ENCODE measurements around the gene PGP. TPM values are rescaled to one million over a fixed set of nuclear protein-coding genes. Genes with fewer than 3 reads are reported as not detected.

PGP gene
- total RNA-seq, 1 experiment from 2014 or later = 36.2 TPM

- no peak for DNase-seq
- peaks cover 8% of the 10 kb centered on the region; the same call in 1 of the 2 replicates for H3K4me1 ChIP-seq
- Mint-ChIP-seq H3K36me3 (ENCODE audit: insufficient read depth, unreplicated experiment) (peaks cover 36% of the 10 kb centered on the region), H3K27ac (ENCODE audit: unreplicated experiment) (no peak overlapping the region), H3K27me3 (ENCODE audit: insufficient read depth, unreplicated experiment) (no peaks in the 10 kb centered on the region), H3K4me3 (ENCODE audit: unreplicated experiment) (no peak overlapping the region), H3K9me3 (ENCODE audit: unreplicated experiment) (no peaks in the 10 kb centered on the region), H3K4me1 (ENCODE audit: low read depth, unreplicated experiment) (no peaks in the 10 kb centered on the region)
- H3K27me3 ChIP-seq (replicated peaks; ENCODE audit: control insufficient read depth, insufficient read depth, low read length) = no peaks in the 10 kb centered on the region
- POLR2A ChIA-PET = no interaction called here
- no peaks in the 10 kb centered on the region; the same call in 1 of the 2 replicates for H3K36me3 ChIP-seq (ENCODE audit: control insufficient read depth, insufficient read depth, low read length)
- CTCF ChIA-PET = no interaction called here
- H3K4me3 ChIP-seq (ENCODE audit: low read depth, low read length) = no peak overlapping the region
- BruUV-seq (replicated peaks) = no TSS peak
- intact Hi-C loops (cut with micrococcal nuclease; ENCODE audit: unreplicated experiment) = no loop called here
- TF ChIP-seq, protein P1, sequence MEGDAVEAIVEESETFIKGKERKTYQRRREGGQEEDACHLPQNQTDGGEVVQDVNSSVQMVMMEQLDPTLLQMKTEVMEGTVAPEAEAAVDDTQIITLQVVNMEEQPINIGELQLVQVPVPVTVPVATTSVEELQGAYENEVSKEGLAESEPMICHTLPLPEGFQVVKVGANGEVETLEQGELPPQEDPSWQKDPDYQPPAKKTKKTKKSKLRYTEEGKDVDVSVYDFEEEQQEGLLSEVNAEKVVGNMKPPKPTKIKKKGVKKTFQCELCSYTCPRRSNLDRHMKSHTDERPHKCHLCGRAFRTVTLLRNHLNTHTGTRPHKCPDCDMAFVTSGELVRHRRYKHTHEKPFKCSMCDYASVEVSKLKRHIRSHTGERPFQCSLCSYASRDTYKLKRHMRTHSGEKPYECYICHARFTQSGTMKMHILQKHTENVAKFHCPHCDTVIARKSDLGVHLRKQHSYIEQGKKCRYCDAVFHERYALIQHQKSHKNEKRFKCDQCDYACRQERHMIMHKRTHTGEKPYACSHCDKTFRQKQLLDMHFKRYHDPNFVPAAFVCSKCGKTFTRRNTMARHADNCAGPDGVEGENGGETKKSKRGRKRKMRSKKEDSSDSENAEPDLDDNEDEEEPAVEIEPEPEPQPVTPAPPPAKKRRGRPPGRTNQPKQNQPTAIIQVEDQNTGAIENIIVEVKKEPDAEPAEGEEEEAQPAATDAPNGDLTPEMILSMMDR (IDR thresholded peaks at IDR 0.05; ENCODE audit: insufficient read depth in 1 of 2, low read depth in 1 of 2, low read length in 1 of 2, severe bottlenecking in 1 of 2, unreplicated experiment in 1 of 2) = no peak
- H3K9me3 ChIP-seq = no peaks in the 10 kb centered on the region
Measured at GRCh38 chr16:2233046-2233775, 18.6 kb upstream of the PGP start.

DNA sequence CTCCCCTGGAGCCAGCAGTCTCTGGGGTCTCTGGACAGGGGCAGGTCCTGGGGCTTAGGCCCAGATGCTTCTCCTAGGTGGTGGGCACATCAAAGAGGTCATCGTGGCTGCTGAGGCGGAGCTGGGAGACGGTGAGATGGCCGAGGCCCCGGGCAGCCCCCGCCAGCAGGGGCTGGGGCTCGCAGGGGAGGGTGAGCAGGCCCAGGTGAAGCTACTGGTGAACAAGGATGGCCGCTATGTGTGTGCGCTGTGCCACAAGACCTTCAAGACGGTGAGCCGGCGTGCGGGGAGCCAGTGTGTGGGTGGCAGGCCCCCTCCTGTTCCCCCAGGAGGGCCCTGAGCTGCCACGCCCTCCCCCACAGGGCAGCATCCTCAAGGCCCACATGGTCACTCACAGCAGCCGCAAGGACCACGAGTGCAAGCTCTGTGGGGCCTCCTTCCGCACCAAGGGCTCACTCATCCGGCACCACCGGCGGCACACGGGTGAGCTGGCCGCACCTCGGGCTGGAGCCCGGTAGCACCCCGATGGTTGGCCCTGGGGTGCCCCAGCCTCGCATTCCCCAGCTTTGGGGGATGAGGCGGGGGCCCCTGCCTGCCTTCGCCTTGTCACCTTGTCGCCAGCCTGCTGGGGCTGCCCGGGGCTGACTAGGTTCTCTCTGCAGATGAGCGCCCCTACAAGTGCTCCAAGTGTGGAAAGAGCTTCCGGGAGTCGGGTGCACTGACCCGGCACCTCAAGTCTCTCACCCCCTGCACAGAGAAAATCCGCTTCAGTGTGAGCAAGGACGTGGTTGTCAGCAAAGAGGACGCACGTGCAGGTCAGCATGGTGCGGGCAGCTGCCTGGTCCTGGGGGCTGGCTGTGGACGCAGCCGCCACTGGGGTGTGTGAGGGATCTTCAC, 17.7 kb upstream of the PGP start:
- Mint-ChIP-seq H3K36me3 (ENCODE audit: insufficient read depth, unreplicated experiment) (peaks cover 30% of the 10 kb centered on the region), H3K9me3 (ENCODE audit: unreplicated experiment) (no peaks in the 10 kb centered on the region), H3K4me1 (ENCODE audit: low read depth, unreplicated experiment) (no peaks in the 10 kb centered on the region), H3K27me3 (ENCODE audit: insufficient read depth, unreplicated experiment) (no peaks in the 10 kb centered on the region), H3K4me3 (ENCODE audit: unreplicated experiment) (no peak overlapping the region), H3K27ac (ENCODE audit: unreplicated experiment) (no peak overlapping the region)
- TF ChIP-seq, protein P1 (IDR thresholded peaks at IDR 0.05; ENCODE audit: insufficient read depth in 1 of 2, low read depth in 1 of 2, low read length in 1 of 2, severe bottlenecking in 1 of 2, unreplicated experiment in 1 of 2) = no peak
- no peaks in the 10 kb centered on the region for H3K27me3 ChIP-seq (replicated peaks; ENCODE audit: control insufficient read depth, insufficient read depth, low read length)
- no peak overlapping the region for H3K4me3 ChIP-seq (ENCODE audit: low read depth, low read length)
- CTCF ChIA-PET = no interaction called here
- DNase-seq = no peak
- H3K4me1 ChIP-seq = peaks cover 8% of the 10 kb centered on the region; the same call in 1 of the 2 replicates
- POLR2A ChIA-PET = no interaction called here
- no peaks in the 10 kb centered on the region for H3K9me3 ChIP-seq
- intact Hi-C loops (cut with micrococcal nuclease; ENCODE audit: unreplicated experiment) = no loop called here
- no TSS peak for BruUV-seq (replicated peaks)
- no peaks in the 10 kb centered on the region; the same call in 1 of the 2 replicates for H3K36me3 ChIP-seq (ENCODE audit: control insufficient read depth, insufficient read depth, low read length)

DNA sequence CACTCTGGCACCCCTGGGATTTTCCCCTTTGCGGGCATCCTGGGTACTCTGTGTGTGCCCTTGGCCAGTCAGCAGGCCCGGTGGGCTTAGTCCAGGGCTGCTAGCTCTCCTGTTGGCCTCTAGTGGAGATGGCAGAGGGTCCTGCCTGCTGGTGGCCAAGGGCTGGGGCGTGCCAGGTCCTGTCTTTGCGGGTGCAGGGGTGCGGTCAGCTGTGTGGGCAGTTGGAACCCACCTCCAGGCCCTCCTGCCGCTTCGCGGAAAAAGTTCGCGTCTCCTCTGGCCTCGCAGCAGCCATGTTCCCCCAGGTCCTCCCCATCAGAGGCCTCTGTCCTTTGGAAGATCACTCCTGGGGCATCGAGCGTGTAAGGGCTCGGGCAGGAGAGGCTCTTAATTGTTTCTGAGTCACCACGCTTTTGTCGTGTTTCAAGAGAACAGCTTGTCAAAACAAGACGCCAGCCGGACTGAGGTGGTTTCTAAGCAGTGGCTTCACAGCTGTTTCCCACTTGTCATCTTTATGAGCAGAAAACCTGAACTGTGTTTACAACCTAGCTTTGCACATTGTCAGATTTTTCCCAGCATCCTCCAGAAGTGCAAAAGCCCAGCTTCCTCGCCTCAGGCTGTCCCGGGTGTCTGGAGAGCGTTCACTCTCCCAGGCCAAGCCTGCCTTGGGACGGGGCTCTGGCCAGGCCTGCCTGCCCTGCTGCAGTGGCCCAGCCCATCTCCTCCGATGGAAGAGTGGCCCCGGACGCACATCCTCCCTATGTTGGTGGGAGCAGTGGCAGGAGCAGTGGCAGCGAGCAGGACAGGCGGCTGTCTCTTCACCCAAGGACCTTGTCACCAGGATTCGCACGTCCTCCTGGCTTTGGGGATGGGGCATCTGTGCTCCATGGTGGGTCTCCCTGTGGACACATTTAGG, 16.6 kb upstream of the PGP start:
- POLR2A ChIA-PET = no interaction called here
- BruUV-seq (replicated peaks) = no TSS peak

More for the DNA sequence above, 16.6 kb upstream of the PGP start:
- no peak overlapping the region for H3K4me3 ChIP-seq (ENCODE audit: low read depth, low read length)
- CTCF ChIA-PET = no interaction called here
- TF ChIP-seq, protein P1 (IDR thresholded peaks at IDR 0.05; ENCODE audit: insufficient read depth in 1 of 2, low read depth in 1 of 2, low read length in 1 of 2, severe bottlenecking in 1 of 2, unreplicated experiment in 1 of 2) = no peak
- Mint-ChIP-seq H3K4me1 (ENCODE audit: low read depth, unreplicated experiment) (no peaks in the 10 kb centered on the region), H3K36me3 (ENCODE audit: insufficient read depth, unreplicated experiment) (peaks cover 19% of the 10 kb centered on the region), H3K9me3 (ENCODE audit: unreplicated experiment) (no peaks in the 10 kb centered on the region), H3K27me3 (ENCODE audit: insufficient read depth, unreplicated experiment) (no peaks in the 10 kb centered on the region), H3K27ac (ENCODE audit: unreplicated experiment) (no peak overlapping the region), H3K4me3 (ENCODE audit: unreplicated experiment) (no peak overlapping the region)
- H3K36me3 ChIP-seq (ENCODE audit: control insufficient read depth, insufficient read depth, low read length) = no peaks in the 10 kb centered on the region; the same call in 1 of the 2 replicates
- peaks cover under 1% of the 10 kb centered on the region; the same call in 1 of the 2 replicates for H3K4me1 ChIP-seq
- intact Hi-C loops (cut with micrococcal nuclease; ENCODE audit: unreplicated experiment) = no loop called here
- DNase-seq = no peak
- no peaks in the 10 kb centered on the region for H3K27me3 ChIP-seq (replicated peaks; ENCODE audit: control insufficient read depth, insufficient read depth, low read length)
- H3K9me3 ChIP-seq = no peaks in the 10 kb centered on the region
